GM12874 (cell line): Measurements from ENCODE around the gene COL1A2.

Experiments used
- TF ChIP-seq, protein P1 (sequence below): IDR thresholded peaks from 2 replicates; pipeline ENCODE4 v1.5.1; 2011; ENCODE audit warnings: low read depth, mild to moderate bottlenecking, control low read depth, low read length, moderate library complexity; ENCODE audit not compliant: insufficient read depth

COL1A2 gene

DNA sequence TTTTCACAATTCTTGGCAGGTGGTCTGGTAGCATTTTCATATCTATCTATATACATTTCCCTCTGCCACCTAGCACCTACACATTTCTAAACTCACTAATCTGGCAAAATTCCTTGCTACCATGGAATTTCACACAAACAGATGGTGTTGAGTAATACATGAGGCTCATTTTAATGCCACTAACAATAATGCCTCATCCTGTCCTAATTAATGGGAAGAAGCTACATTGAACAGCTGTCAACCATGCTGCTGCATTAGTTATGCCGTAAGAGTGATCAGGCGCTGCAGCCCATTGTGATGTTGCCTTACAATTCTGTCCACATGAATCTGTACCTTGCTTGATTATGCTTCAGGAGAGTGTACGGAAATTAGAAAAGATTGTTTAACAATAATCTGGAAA, 23.2 kb downstream of the COL1A2 start:
- TF ChIP-seq, protein P1, sequence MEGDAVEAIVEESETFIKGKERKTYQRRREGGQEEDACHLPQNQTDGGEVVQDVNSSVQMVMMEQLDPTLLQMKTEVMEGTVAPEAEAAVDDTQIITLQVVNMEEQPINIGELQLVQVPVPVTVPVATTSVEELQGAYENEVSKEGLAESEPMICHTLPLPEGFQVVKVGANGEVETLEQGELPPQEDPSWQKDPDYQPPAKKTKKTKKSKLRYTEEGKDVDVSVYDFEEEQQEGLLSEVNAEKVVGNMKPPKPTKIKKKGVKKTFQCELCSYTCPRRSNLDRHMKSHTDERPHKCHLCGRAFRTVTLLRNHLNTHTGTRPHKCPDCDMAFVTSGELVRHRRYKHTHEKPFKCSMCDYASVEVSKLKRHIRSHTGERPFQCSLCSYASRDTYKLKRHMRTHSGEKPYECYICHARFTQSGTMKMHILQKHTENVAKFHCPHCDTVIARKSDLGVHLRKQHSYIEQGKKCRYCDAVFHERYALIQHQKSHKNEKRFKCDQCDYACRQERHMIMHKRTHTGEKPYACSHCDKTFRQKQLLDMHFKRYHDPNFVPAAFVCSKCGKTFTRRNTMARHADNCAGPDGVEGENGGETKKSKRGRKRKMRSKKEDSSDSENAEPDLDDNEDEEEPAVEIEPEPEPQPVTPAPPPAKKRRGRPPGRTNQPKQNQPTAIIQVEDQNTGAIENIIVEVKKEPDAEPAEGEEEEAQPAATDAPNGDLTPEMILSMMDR: no peak

DNA sequence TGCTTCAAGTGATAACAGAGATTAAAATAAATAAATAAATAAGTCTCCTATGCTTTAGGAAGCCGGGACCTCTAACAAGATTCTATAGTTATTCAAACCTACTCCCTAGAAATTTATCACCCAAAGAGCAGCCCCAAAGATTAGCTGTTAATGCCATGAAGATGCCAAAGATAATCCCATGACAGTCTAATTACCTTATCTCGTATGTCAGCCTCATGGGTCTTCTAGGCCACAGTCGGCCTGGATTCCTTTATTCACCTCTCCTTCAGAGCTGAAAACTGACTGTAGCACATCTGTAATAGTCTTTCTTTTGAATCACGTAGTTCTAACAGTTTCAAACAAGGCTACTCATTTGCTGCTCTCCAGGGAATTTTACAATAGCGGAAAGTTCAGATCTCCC, 24.2 kb downstream of the COL1A2 start:
- TF ChIP-seq, protein P1: no peak

DNA sequence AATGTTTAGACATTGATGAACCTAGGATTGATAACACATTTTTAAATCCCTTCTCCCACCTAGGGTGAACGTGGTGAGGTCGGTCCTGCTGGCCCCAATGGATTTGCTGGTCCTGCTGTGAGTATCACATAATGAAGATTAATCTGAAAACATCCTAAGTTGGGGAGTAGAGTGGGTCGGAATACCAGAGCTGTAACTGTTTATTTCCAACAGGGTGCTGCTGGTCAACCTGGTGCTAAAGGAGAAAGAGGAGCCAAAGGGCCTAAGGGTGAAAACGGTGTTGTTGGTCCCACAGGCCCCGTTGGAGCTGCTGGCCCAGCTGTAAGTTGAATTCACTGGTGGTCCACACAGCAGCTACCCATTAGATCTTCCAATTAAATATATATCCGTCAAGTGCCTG, 25.6 kb downstream of the COL1A2 start:
- TF ChIP-seq, protein P1: no peak

DNA sequence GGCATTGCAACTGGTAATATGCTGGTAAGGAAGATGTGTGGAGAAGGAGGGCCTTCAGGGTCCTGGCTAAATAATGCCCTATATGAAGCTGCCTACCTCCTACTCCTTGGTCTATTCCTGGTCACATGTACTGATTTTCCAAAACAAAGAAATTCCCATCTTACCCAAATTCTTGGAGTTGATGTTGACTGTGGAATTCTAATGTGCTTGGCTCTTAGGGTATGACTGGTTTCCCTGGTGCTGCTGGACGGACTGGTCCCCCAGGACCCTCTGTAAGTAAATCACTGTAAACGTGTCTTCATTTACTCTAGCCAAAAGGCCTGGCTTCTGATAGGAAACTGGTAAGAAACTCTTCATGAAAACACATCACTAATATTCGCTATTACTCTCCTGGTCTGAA, 27.0 kb downstream of the COL1A2 start:
- TF ChIP-seq, protein P1: no peak

DNA sequence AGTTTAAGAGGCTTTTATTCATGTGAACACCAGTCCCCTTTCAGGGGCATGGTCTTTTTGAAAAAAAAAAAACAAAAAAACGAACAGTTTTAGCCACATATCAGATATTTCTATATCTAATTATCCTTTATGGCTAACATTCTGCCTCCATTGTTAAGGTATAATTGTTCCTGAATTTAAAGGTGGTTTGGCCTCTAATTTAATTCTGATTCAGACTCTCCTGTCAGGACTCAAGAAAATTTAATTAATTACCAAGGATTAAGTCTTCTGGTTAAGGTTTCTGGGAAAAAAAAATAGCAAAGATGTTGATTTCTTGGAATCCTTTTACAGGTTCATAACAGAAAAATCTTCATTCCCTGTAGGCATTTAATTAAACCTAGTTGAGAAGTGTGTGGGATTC, 27.4 kb downstream of the COL1A2 start:
- TF ChIP-seq, protein P1: no peak

DNA sequence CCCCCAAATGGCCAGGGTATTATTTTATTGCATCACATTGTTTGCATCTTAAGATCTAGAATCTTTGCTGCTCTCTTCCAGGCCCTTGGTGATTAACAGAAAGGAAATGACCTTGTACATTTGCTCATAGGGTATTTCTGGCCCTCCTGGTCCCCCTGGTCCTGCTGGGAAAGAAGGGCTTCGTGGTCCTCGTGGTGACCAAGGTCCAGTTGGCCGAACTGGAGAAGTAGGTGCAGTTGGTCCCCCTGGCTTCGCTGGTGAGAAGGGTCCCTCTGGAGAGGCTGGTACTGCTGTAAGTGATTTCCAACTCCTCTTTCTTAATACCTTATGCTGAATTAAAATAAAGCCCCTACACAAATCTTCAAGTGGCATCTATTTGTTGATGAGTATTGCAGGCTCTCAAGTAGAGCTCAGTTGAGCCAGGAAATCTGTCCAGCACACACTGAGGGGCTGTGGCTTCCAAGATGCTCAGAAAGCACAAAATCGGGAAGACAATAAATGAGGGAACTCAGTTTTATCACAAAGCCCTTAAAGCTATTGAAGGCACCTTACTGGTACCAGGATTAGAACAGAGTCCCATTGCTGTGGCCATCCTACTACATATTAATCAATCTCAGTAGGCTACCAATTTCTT, 28.2 kb downstream of the COL1A2 start:
- TF ChIP-seq, protein P1: no peak

DNA sequence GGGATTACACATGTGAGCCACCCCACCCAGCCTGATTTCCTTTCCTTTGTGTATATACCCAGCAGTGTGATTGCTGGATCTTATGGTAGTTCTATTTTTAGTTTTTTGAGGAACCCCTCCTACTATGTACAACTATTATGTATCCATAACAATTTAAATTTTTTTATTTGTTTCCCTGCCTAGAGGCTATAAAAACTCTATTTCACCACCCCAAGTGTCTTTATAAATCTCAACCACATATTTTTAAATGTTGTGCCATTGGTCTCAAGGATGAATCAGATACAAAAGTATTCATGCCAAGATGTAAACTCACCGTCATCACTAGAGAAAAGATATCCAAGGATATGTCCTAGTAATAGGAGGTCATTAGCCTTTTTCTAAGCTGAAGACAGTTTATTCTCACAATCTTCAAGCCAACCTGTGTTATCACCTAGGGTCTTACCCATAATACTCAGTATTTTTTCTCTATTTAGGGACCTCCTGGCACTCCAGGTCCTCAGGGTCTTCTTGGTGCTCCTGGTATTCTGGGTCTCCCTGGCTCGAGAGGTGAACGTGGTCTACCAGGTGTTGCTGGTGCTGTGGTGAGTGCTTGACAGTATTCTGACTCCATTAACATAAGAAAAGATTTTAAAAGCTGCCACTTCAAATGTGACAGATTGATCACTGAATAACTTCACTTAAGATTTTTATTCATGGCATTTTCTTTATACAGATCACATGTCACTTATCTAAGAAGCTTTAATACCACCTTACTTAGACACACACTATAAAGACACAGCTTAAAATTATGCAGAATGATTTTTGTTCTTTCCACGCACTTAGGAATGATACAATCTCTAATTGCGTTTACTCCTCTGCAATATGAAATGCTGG, 29.4 kb downstream of the COL1A2 start:
- TF ChIP-seq, protein P1: no peak
